ENCODE data around the gene SLCO2A1. TPM values are rescaled to one million over a fixed set of nuclear protein-coding genes. Genes with fewer than 3 reads are reported as not detected.

SLCO2A1 gene
- total and polyA plus RNA-seq, 2 donors (not counting 1 experiment from before 2014, with no cell fraction given), result not detected

DNA sequence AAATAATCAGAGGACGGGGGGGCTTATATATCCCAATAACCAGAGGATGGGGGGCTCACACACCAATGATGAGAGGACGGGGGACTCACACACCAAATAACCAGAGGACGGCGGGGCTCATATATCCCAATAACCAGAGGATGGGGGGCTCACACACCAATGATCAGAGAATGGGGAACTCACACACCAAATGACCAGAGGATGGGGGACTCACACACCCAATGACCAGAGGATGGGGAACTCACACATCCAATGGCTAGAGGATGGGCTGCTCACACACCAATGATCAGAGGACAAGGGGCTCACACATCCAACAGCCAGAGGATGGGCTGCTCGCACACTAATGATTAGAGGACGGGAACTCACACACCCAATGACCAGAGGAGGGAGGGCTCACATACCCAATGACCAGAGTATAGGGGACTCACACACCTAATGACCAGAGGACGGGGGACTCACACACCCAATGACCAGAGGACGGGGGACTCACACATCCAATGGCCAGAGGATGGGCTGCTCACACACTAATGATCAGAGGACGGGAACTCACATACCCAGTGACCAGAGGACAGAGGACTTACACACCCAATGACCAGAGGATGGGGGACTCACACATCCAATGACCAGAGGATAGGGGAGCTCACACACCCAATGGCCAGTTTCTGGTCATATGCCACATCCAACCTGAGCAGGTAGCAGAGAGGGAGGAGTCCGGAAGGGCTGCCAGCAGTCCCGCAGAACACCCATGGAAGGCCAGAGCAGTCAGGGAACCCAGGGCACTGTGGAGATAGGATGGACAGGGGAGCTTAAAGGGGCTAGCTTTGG is 144.6 kb downstream of the SLCO2A1 start:
- no peak overlapping the region for H3K27ac ChIP-seq (ENCODE audit: low read length in 2 of 2)
- Mint-ChIP-seq H3K4me3 (no peak overlapping the region), H3K4me1 (no peaks in the 10 kb centered on the region), H3K9me3 (ENCODE audit: insufficient read depth) (peaks cover 4% of the 10 kb centered on the region), H3K27me3 (peaks cover 21% of the 10 kb centered on the region), H3K27ac (no peak overlapping the region)
- H3K4me3 ChIP-seq (ENCODE audit: control extremely low read depth in 1 of 5, extremely low read depth in 1 of 5, insufficient read depth in 1 of 5, low read depth in 2 of 5, low read length in 4 of 5), result no peak overlapping the region
- H3K4me1 ChIP-seq (ENCODE audit: control insufficient read depth in 2 of 2, insufficient read depth in 2 of 2, low read length in 2 of 2), result no peaks in the 10 kb centered on the region
- WGBS (ENCODE audit: insufficient coverage), result 90% methylated on average over 4 of the region's 11 CpGs
- H3K9ac ChIP-seq (ENCODE audit: low read length), result no peak overlapping the region
- H3K79me2 ChIP-seq (ENCODE audit: control insufficient read depth, insufficient read depth, low read length), result no peaks in the 10 kb centered on the region
- no peaks in the 10 kb centered on the region for H3K27me3 ChIP-seq (replicated peaks in 1 of 4; ENCODE audit: control extremely low read depth in 1 of 4, control insufficient read depth in 3 of 4, insufficient read depth in 4 of 4, low read length in 3 of 4)
- no peak overlapping the region for H2AFZ ChIP-seq (ENCODE audit: insufficient read depth, low read depth, low read length, poor library complexity, severe bottlenecking)
- ChIA-PET POLR2A (no interaction called here), CTCF (no interaction called here)
- TF ChIP-seq EZH2 (IDR thresholded peaks at IDR 0.05; ENCODE audit: borderline replicate concordance, insufficient read depth, low read depth, low read length, poor library complexity, severe bottlenecking), result no peak
- TF ChIP-seq, protein P1, sequence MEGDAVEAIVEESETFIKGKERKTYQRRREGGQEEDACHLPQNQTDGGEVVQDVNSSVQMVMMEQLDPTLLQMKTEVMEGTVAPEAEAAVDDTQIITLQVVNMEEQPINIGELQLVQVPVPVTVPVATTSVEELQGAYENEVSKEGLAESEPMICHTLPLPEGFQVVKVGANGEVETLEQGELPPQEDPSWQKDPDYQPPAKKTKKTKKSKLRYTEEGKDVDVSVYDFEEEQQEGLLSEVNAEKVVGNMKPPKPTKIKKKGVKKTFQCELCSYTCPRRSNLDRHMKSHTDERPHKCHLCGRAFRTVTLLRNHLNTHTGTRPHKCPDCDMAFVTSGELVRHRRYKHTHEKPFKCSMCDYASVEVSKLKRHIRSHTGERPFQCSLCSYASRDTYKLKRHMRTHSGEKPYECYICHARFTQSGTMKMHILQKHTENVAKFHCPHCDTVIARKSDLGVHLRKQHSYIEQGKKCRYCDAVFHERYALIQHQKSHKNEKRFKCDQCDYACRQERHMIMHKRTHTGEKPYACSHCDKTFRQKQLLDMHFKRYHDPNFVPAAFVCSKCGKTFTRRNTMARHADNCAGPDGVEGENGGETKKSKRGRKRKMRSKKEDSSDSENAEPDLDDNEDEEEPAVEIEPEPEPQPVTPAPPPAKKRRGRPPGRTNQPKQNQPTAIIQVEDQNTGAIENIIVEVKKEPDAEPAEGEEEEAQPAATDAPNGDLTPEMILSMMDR (IDR thresholded peaks at IDR 0.05), result no peak
- intact Hi-C loops (cut with micrococcal nuclease), result no loop called here
- no peak for DNase-seq
- H3K4me2 ChIP-seq (replicated peaks; ENCODE audit: low read depth, low read length, poor library complexity, severe bottlenecking), result no peak overlapping the region
- H3K36me3 ChIP-seq (replicated peaks in 1 of 2; ENCODE audit: control extremely low read depth in 1 of 2, control insufficient read depth in 1 of 2, extremely low read depth in 1 of 2, insufficient read depth in 2 of 2, low read length in 1 of 2), result no peaks in the 10 kb centered on the region
- ATAC-seq (ENCODE audit: low read depth), result no peak
- H4K20me1 ChIP-seq (ENCODE audit: control insufficient read depth, insufficient read depth, low read length, poor library complexity, severe bottlenecking), result no peaks in the 10 kb centered on the region
- peaks cover 0 to 19% (median 0%) of the 10 kb centered on the region in 3 donors for H3K9me3 ChIP-seq (ENCODE audit: control extremely low read depth in 1 of 3, control insufficient read depth in 2 of 3, insufficient read depth in 1 of 3, low read length in 2 of 3)
